CD14-positive monocyte (primary cell): ENCODE measurements around the gene OR12D3. TPM values are rescaled to one million over a fixed set of nuclear protein-coding genes. Genes with fewer than 3 reads are reported as not detected.

Experiments
- DNase-seq, 3 donors: peaks; one replicate each; pipeline ENCODE4 v3.0.0-alpha.2; 2011 to 2022
- H2AFZ ChIP-seq: 2 replicates; pipeline ENCODE4 v1.6.0; 2012; ENCODE audit warnings: mild to moderate bottlenecking, low read depth, low read length, inconsistent platforms; ENCODE audit not compliant: insufficient read depth, poor library complexity, severe bottlenecking
- H3K27ac ChIP-seq, 2 donors: 1 replicate in 1 of 2; 2 replicates in 1 of 2; pipeline ENCODE4 v1.5.1; 2012 to 2013; ENCODE audit warnings: low read length in 2 of 2, control low read depth in 1 of 2, inconsistent platforms in 1 of 2, low read depth in 1 of 2, mild to moderate bottlenecking in 1 of 2
- H3K27me3 ChIP-seq, 2 donors: one replicate each; pipeline versions ENCODE4 v1.6.0 to v1.6.1; 2011 to 2013; ENCODE audit warnings: low read length in 2 of 2; ENCODE audit not compliant: control insufficient read depth in 2 of 2, insufficient read depth in 2 of 2
- H3K36me3 ChIP-seq, 2 donors: replicated peaks in 1 of 2; 1 replicate in 1 of 2; 2 replicates in 1 of 2; pipeline versions ENCODE4 v1.5.1 to v1.6.1; 2012 to 2013; ENCODE audit warnings: low read length in 2 of 2, control low read depth in 1 of 2, inconsistent platforms in 1 of 2, mild to moderate bottlenecking in 1 of 2; ENCODE audit not compliant: insufficient read depth in 2 of 2, control insufficient read depth in 1 of 2
- H3K4me1 ChIP-seq, 2 donors: 1 replicate in 1 of 2; 2 replicates in 1 of 2; pipeline versions ENCODE4 v1.5.1 to v1.6.1; 2012 to 2013; ENCODE audit warnings: low read length in 2 of 2, control low read depth in 1 of 2, inconsistent platforms in 1 of 2, mild to moderate bottlenecking in 1 of 2, moderate library complexity in 1 of 2; ENCODE audit not compliant: insufficient read depth in 2 of 2, control insufficient read depth in 1 of 2
- H3K4me2 ChIP-seq: replicated peaks from 2 replicates; pipeline ENCODE3; 2012; ENCODE audit warnings: low read length, moderate library complexity, mild to moderate bottlenecking; ENCODE audit not compliant: poor library complexity, severe bottlenecking; ENCODE audit errors: extremely low read depth
- H3K4me3 ChIP-seq, 3 experiments: fragments of 200-600 bp in 1 of 3; sonication (generic) in 1 of 3; replicated peaks in 1 of 3; 1 replicate in 2 of 3; 2 replicates in 1 of 3; pipeline ENCODE4 v1.5.1; 2011 to 2013; ENCODE audit warnings: low read length in 3 of 3, mild to moderate bottlenecking in 3 of 3, control low read depth in 2 of 3, low read depth in 2 of 3, inconsistent platforms in 1 of 3, moderate library complexity in 1 of 3
- H3K79me2 ChIP-seq: 2 replicates; pipeline ENCODE4 v1.6.0; 2012; ENCODE audit warnings: mild to moderate bottlenecking, control low read depth, inconsistent platforms, low read length, moderate library complexity; ENCODE audit not compliant: insufficient read depth
- H3K9ac ChIP-seq: 2 replicates; pipeline ENCODE4 v1.6.0; 2017; ENCODE audit warnings: low read length, mild to moderate bottlenecking; ENCODE audit not compliant: insufficient read depth, poor library complexity, severe bottlenecking
- H3K9me3 ChIP-seq, 2 donors: replicated peaks in 1 of 2; 1 replicate in 1 of 2; 2 replicates in 1 of 2; pipeline versions ENCODE4 v1.5.1 to v1.6.1; 2012 to 2013; ENCODE audit warnings: low read length in 2 of 2, control low read depth in 1 of 2; ENCODE audit not compliant: control insufficient read depth in 1 of 2, insufficient read depth in 1 of 2
- H4K20me1 ChIP-seq: 2 replicates; pipeline ENCODE4 v1.6.0; 2012; ENCODE audit warnings: mild to moderate bottlenecking, low read length, control low read depth, moderate library complexity; ENCODE audit not compliant: insufficient read depth
- H3K27ac Mint-ChIP-seq, 7 donors: one replicate each; pipeline ENCODE4 v1.8.0; 2020; ENCODE audit warnings: mild to moderate bottlenecking in 7 of 7, mixed read lengths in 7 of 7, moderate library complexity in 6 of 7, inconsistent platforms in 2 of 7
- H3K27me3 Mint-ChIP-seq, 3 donors: one replicate each; pipeline ENCODE4 v1.8.0; 2021 to 2022; ENCODE audit warnings: low read depth in 3 of 3, mild to moderate bottlenecking in 3 of 3, mixed read lengths in 3 of 3, moderate library complexity in 3 of 3, inconsistent platforms in 1 of 3
- H3K36me3 Mint-ChIP-seq, 2 donors: one replicate each; pipeline ENCODE4 v1.8.0; 2020; ENCODE audit warnings: mixed read lengths in 2 of 2, inconsistent platforms in 1 of 2, mild to moderate bottlenecking in 1 of 2
- H3K4me1 Mint-ChIP-seq: one replicate; pipeline ENCODE4 v1.8.0; 2020; ENCODE audit warnings: mild to moderate bottlenecking, mixed read lengths
- H3K4me3 Mint-ChIP-seq, 2 donors: one replicate each; pipeline ENCODE4 v1.8.0; 2020; ENCODE audit warnings: mild to moderate bottlenecking in 2 of 2, mixed read lengths in 2 of 2, moderate library complexity in 1 of 2
- H3K9me3 Mint-ChIP-seq, 7 donors: one replicate each; pipeline ENCODE4 v1.8.0; 2020 to 2022; ENCODE audit warnings: mixed read lengths in 7 of 7, mild to moderate bottlenecking in 6 of 7, moderate library complexity in 6 of 7, inconsistent platforms in 2 of 7
- WGBS: methylation state at CpG from one replicate; pipeline ENCODE4 v1.1.5; 2013; ENCODE audit warnings: missing lambda C conversion rate; ENCODE audit not compliant: insufficient coverage; 5-methylcytosine and 5-hydroxymethylcytosine counted together
- intact Hi-C, 2 donors: fragments of 100-400 bp; cut with micrococcal nuclease; formaldehyde crosslinking; loops; one replicate each; pipeline versions ENCODE4 v1.15.0 to v1.15.1; 2023
- polyA plus RNA-seq, 3 donors: library from polyadenylated mRNA; depleted of rRNA in 1 of 3; unstranded in 2 of 3; stranded (reverse) in 1 of 3; fragments of 300-500 nt in 2 of 3; fragments of >200 nt in 1 of 3; fragmentation: Illumina TruSeq in 2 of 3; gene quantifications; 1 replicate in 2 of 3; 2 replicates in 1 of 3; pipeline ENCODE4 v1.2.3, GENCODE V29; 2012 to 2021
- TF ChIP-seq, protein P1 (sequence below): fragments of 200-600 bp; IDR thresholded peaks from one replicate; pipeline ENCODE4 v1.8.0; 2022; ENCODE audit warnings: antibody characterized with exemption, mild to moderate bottlenecking

The OR12D3 gene
- polyA plus RNA-seq, 3 donors, result not detected

DNA sequence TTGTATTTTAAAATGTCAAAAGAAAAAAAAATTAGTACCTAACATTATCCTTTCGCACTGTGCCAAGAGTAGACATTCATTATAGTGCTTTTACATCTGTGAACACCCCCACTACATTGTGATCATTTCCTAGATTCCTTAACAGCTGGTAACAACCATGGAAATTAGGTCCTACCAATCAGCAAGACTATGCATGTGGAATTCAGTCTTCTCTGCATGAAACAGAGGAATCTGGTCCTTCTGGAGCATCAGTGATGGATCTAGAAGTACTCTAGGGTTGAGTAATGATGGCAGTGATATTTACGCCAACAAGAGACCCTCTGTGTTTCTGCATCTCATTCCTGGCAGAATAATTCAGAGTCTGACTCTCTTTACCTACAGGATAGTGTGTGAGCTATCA, 49.1 kb upstream of the OR12D3 start:
- H3K27me3 Mint-ChIP-seq, result peaks cover 4 to 8% (median 5%) of the 10 kb centered on the region in 3 donors
- H3K4me1 Mint-ChIP-seq, result no peaks in the 10 kb centered on the region

DNA sequence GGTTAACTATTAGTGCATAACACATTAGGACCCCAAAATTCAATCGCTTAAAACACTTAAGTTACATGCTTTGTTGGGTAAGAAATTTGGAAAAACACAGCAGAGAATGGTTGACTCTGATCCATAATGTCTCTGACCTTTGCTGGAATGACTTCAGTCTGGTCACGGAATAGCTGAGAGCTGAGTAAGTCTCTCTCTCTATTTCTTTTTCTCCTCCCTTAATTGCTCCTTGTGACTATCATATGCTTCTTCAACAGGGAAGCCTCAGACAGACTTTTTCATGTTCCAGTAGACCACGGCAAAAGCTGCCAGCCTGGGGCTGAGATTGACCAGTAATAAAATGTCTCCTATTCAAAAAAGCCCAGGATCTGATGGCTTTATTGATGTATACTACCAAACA, 44.4 kb upstream of the OR12D3 start:
- H4K20me1 ChIP-seq, result no peaks in the 10 kb centered on the region
- WGBS, result 100% methylated on average over 1 of the region's 3 CpGs
- H3K9me3 ChIP-seq, result no peaks in the 10 kb centered on the region
- peaks cover 3 to 6% (median 4%) of the 10 kb centered on the region in 3 donors for H3K27me3 Mint-ChIP-seq
- H3K9ac ChIP-seq, result no peak overlapping the region
- H3K27ac Mint-ChIP-seq, result no peak overlapping the region
- H3K4me1 Mint-ChIP-seq, result no peaks in the 10 kb centered on the region
- peaks cover 0 to 3% (median 0%) of the 10 kb centered on the region in 7 donors for H3K9me3 Mint-ChIP-seq
- H3K4me3 Mint-ChIP-seq, result no peak overlapping the region
- no peaks in the 10 kb centered on the region for H3K27me3 ChIP-seq
- no peak overlapping the region for H3K4me3 ChIP-seq
- intact Hi-C loops, result no loop called here
- H3K4me2 ChIP-seq, result no peak overlapping the region
- no peaks in the 10 kb centered on the region for H3K79me2 ChIP-seq
- no peaks in the 10 kb centered on the region for H3K36me3 ChIP-seq
- TF ChIP-seq, protein P1, sequence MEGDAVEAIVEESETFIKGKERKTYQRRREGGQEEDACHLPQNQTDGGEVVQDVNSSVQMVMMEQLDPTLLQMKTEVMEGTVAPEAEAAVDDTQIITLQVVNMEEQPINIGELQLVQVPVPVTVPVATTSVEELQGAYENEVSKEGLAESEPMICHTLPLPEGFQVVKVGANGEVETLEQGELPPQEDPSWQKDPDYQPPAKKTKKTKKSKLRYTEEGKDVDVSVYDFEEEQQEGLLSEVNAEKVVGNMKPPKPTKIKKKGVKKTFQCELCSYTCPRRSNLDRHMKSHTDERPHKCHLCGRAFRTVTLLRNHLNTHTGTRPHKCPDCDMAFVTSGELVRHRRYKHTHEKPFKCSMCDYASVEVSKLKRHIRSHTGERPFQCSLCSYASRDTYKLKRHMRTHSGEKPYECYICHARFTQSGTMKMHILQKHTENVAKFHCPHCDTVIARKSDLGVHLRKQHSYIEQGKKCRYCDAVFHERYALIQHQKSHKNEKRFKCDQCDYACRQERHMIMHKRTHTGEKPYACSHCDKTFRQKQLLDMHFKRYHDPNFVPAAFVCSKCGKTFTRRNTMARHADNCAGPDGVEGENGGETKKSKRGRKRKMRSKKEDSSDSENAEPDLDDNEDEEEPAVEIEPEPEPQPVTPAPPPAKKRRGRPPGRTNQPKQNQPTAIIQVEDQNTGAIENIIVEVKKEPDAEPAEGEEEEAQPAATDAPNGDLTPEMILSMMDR, result no peak
- H3K36me3 Mint-ChIP-seq, result no peaks in the 10 kb centered on the region
- no peaks in the 10 kb centered on the region for H3K4me1 ChIP-seq
- H2AFZ ChIP-seq, result no peak overlapping the region
- H3K27ac ChIP-seq, result no peak overlapping the region
- no peak for DNase-seq

More for the DNA sequence above, 49.1 kb upstream of the OR12D3 start:
- H4K20me1 ChIP-seq, result no peaks in the 10 kb centered on the region
- H3K4me2 ChIP-seq, result no peak overlapping the region
- H3K4me1 ChIP-seq, result no peaks in the 10 kb centered on the region
- no peak overlapping the region for H2AFZ ChIP-seq
- H3K4me3 ChIP-seq, result no peak overlapping the region
- H3K27ac Mint-ChIP-seq, result no peak overlapping the region
- peaks cover 0 to 4% (median 1%) of the 10 kb centered on the region in 7 donors for H3K9me3 Mint-ChIP-seq
- H3K9ac ChIP-seq, result no peak overlapping the region
- H3K9me3 ChIP-seq, result no peaks in the 10 kb centered on the region
- no peaks in the 10 kb centered on the region for H3K36me3 ChIP-seq
- no peaks in the 10 kb centered on the region for H3K36me3 Mint-ChIP-seq
- no peak for DNase-seq
- H3K27ac ChIP-seq, result no peak overlapping the region
- intact Hi-C loops, result no loop called here
- no peaks in the 10 kb centered on the region for H3K27me3 ChIP-seq
- no CpG with 5 or more reads among the region's 2 CpGs for WGBS
- TF ChIP-seq, protein P1, result no peak
- H3K79me2 ChIP-seq, result no peaks in the 10 kb centered on the region
- H3K4me3 Mint-ChIP-seq, result no peak overlapping the region
